HG02678 (cell line): ENCODE results near the gene ZNF507.
A peak's percentile ranks its signal among the peaks of the same experiment; 100 is the strongest.

Experiments
- ATAC-seq: cut with Tn5 transposase; IDR thresholded peaks from one replicate; pipeline ENCODE4 v1.9.1; 2021; ENCODE audit warnings: mild to moderate bottlenecking, moderate library complexity; ENCODE audit not compliant: unreplicated experiment

ZNF507 gene

DNA sequence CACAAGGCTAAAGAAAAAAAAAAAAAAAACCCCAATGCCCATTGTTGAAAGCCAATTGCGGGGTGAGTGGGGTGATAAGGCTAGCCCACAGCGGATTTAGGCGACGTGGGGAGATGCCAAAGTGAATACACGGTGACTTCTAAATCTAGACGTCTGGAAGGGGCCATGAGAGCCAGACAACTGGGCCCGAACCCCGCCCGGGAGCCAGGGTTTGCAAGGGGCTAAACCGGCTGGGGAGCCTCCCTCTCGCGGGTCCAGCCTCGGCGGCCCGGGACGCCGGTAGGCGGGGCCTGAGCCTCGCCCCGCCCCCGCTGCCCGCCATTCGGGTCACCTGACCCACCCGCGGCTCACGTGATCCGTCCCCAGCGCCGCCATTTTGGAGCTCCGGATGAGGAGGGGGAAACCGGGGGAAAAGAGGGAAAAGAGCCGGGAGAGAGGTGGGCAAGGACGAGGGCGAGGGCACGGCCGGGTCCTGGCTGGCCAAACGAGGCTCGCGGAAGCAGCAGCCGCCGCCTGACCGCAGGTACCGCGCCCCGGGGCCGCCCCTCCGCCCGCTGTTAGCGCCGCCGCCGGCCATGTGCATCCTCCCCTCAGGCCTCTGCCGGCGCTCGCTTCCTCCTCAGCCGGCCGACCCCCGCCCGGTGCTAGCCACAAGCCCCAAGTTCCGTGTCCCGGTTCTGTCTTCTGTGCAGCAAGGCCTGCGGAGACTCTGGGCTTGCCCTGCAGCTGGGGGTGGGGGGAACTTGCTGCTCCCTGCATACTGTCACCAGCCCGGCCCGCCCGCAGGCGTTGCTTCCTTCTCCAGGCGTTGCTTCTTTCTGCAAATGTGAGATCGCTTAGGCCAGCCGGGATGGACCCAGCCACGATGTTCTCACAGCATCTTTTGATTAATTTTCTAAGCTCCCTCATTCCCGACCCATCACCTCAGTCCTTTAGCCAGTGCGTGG lies at the start of gene ZNF507:
Gene ZNF507, plus strand, starts transcription at position 350 of the 947 bp plus-strand sequence. CDS start 7,221 bp downstream, outside the sequence.
- peak; percentile 88 for ATAC-seq

GRCh38 chr19:32296694-32297093 lies 48.7 kb upstream of the ZNF507 start:
- no peak for ATAC-seq

DNA sequence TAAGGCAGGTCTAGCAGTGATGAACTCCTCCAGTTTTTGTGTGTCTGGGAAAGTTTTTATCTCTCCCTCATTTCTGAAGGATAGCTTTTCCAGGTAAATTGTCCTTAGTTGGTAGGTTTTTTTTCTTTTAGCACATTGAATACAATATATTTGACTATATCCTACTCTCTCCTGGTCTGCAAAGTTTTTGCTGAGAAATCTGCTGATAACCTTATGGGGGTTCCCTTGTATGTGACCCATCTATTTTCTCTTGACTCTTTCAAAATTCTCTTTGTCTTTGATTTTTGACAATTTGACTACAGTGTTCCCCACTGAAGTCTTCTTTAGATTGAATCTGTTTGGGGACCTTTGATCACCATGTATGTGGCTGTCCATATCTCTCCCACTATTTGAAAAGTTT lies 42.6 kb upstream of the ZNF507 start:
- ATAC-seq, result no peak

DNA sequence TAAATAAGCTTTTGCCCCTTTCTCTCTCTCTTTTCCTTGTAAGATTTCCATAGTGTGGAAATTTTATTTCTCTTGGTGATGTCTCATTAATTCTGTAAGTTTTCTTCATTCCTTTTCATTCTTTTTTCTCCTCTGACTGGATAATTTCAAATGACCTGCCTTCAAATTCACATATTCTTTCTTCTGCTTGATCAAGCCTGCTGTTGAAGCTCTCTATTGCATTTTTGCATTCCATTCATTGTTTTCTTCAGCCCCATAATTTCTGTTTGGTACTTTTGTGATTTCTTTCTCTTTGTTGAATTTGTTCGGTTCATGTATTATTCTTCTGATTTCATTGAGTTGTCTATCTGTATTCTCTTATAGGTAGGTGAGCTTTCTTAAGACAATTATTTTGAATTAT lies 42.2 kb upstream of the ZNF507 start:
- ATAC-seq, result no peak

DNA sequence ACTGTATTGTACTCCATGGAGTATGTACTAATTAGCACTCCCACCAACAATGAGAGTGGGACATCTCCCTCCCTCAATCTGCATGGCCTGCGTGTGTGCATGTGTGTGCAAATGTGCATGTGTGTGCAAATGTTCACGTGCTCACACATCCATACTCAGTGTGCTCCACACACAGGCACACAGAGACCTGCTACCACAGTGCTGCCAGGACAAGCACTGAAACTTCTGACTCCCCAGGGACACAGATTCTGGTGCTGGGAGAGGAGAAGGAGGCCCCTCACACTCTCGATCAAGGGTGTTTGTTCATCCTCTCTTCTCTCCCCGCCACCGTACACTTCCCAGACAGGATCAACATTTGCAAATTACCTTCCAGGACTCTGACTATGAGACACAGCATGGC lies 37.8 kb upstream of the ZNF507 start:
- no peak for ATAC-seq

DNA sequence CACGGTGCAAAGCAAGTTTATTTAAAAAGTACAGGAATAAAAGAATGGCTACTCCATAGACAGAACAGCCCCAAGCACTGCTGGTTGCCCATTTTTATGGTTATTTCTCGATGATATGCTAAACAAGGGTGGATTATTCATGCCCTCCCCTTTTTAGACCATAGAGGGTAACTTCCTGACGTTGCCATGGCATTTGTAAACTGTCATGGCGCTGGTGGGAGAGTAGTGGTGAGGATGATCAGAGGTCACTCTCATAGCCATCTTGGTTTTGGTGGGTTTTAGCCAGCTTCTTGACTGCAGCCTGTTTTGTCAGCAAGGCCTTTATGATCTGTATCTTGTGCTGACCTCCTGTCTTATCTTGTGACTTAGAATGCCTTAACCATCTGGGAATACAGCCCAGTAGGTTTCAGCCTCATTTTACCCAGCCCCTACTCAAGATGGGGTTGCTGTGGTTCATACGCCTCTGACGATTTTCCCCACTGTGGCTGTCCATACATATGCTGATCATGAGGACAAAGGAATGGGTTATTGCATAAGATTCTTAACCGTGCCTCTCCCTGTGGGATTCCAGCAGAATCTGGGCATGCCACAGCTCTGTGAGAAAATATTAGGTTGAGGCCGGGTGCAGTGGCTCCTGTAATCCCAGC lies 36.9 kb upstream of the ZNF507 start:
- no peak for ATAC-seq

- ATAC-seq, result no peak
These were observed 35.6 kb upstream of the ZNF507 start for GRCh38 chr19:32309711-32310390.

- no peak for ATAC-seq
These were observed 34.0 kb upstream of the ZNF507 start for GRCh38 chr19:32311371-32311770.

- no peak for ATAC-seq
These were observed 31.7 kb upstream of the ZNF507 start for GRCh38 chr19:32313569-32314265.

DNA sequence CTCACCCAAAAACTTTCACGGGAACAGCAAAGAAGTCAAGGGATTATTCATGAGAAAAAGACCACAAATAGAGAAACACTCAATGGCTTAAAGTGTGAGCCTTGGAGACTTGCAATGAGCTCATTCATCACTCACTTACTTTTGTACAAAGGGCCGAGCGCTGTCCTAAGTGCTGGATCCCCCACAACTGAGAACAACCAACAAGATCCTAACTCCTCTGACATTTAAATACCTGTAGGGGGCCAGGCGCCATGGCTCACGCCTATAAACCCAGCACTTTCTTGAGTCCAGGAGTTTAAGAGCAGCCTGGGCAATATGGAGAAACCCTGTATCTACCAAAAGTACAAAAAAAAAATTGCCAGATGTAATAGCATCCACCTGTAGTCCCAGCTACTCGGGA lies 29.4 kb upstream of the ZNF507 start:
- ATAC-seq, result no peak

DNA sequence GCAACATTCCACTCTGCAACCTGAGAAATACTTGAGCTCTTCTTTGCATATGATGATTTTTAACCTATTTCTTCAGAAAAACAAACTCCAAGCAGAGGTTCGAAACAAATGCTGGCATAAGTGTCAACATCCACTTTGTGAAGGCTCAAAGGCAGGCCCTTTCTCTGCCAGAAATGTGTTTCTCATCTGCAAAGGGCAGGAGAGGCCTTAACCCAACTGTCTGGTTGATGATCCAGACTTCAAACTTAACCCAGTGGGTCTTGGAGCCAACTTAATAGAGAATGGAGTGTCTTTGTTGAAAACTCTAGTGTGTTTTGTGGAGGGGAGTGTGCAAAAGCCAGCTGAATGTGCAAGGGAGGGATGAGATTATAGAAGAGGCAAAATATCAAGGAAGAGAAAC lies 28.3 kb upstream of the ZNF507 start:
- ATAC-seq, result no peak

GRCh38 chr19:32318884-32319520 lies 26.4 kb upstream of the ZNF507 start:
- ATAC-seq, result no peak

- no peak for ATAC-seq
These were observed 22.9 kb upstream of the ZNF507 start for GRCh38 chr19:32322541-32322940.

GRCh38 chr19:32324631-32325285 lies 20.7 kb upstream of the ZNF507 start:
- ATAC-seq, result no peak

- ATAC-seq, result no peak
These were observed 15.1 kb upstream of the ZNF507 start for GRCh38 chr19:32330213-32330857.

DNA sequence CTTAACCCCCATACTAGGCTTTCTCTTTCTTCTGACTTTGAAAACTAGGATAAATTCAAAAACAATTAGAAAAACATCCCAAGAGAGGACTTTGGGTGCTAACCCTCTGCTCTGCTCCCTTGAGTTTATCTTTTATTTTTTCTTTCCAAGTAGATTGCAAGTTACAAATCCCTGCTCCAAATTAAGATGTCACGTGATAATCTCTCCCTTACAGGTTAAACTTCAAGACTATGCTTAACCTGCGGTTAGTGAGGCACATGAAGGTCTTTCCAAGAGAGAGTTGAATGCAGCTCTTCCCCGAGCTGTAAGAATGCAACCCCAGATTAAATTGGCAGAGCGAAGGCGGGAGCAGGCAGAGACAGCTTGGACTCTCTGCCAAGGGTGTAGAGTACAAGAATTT lies 12.2 kb upstream of the ZNF507 start:
- no peak for ATAC-seq

DNA sequence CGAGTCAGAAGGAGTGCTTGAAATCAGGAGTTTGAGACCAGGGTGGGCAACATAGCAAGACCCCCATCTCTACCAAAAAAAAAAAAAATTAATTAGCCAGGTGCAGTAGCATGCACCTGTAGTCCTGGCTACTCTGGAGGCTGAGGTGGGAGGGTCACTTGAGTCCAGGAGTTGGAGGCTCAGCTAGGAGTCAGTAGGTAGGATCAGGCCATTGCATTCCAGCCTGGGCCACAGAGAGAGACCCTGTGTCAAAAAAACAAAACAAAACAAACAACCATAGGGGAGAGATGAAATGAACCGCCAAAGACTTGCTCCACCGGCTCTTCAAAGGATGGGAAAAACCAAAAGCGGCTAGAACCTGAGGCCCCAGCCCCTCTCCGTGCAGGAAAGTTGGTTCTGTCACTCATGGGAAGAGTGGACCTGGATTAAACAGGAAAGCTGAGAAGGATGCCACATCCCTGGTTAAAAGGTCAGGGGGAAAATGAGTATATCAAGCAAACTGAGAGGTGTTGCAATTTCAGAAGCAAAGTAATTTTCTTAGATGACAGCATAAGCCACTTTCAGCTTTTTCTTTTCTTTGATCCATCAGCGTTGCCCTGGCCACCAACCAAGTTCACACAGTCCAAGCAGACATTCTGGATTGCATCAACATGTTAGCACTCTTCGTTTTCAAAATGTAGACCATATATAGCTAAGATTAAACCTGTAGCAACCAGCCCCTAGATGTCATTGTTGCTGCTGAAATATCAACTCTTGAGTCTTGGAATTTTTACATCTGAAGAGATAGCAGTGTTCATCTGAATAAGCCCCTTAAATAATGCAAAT lies 8.9 kb upstream of the ZNF507 start:
- no peak for ATAC-seq

- ATAC-seq, result no peak
These were observed 8.2 kb upstream of the ZNF507 start for GRCh38 chr19:32337084-32337808.
